Prostate gland (tissue), 2 donors: ENCODE results near the gene ZBTB16.

Experiments used
- CTCF ChIP-seq, 4 experiments: fragments of 200-600 bp in 2 of 4; fragments of 450-650 bp in 2 of 4; sonication (generic) in 2 of 4; IDR thresholded peaks; 1 replicate in 3 of 4; 2 replicates in 1 of 4; pipeline ENCODE4 v1.5.1; 2016 to 2019; ENCODE audit warnings: antibody characterized with exemption in 4 of 4, mild to moderate bottlenecking in 2 of 4, moderate library complexity in 2 of 4
- POLR2A ChIP-seq: fragments of 450-650 bp; IDR thresholded peaks from one replicate; pipeline ENCODE4 v1.6.1; 2016; ENCODE audit warnings: antibody characterized with exemption, mild to moderate bottlenecking
- POLR2AphosphoS5 ChIP-seq: sonication (generic); formaldehyde crosslinking; IDR thresholded peaks from one replicate; pipeline ENCODE4 v1.6.1; 2017; ENCODE audit warnings: antibody characterized with exemption

GRCh38 chr11:114218508-114218907, 159.0 kb downstream of the ZBTB16 start:
- no peak for TF ChIP-seq POLR2A
- no peak for TF ChIP-seq CTCF (IDR thresholded peaks at IDR 0.05)
- no peak for TF ChIP-seq POLR2AphosphoS5
